HepG2 (cell line): ENCODE data around the gene PIAS3. TPM values are rescaled to one million over a fixed set of nuclear protein-coding genes. Genes with fewer than 3 reads are reported as not detected.

Source experiments
- ATAC-seq: fragments of 200-7000 bp; cut with Tn5 transposase; 3 replicates; pipeline ENCODE4 v1.9.1; 2020; ENCODE audit warnings: mild to moderate bottlenecking, moderate library complexity
- BruUV-seq: library from RNA; stranded (reverse); fragments of 400-500 nt; replicated peaks from 2 replicates; lab custom pipeline; 2021; lab: Mats Ljungman, UMichigan
- CTCF ChIA-PET: fragments of 300-600 bp; formaldehyde crosslinking; extraction: SDS; loops from one replicate; lab custom pipeline; 2021; ENCODE audit warnings: low total read pairs, inconsistent platforms, low intra/inter-chr PET ratio; lab: Yijun Ruan, JAX
- POLR2A ChIA-PET: fragments of 350-600 bp; sonication (Branson Sonifier 250); formaldehyde crosslinking; loops from one replicate; lab custom pipeline; 2020; ENCODE audit warnings: antibody characterized with exemption, inconsistent platforms; lab: Yijun Ruan, JAX
- DNase-seq: peaks from one replicate; pipeline ENCODE4 v3.0.0-alpha.2; 2015; ENCODE audit warnings: low spot score
- FAIRE-seq: peaks from 3 replicates; lab custom pipeline; 2011; peaks lifted over from hg19 to GRCh38; lab: Jason Lieb, UNC
- H2AFZ ChIP-seq: one replicate; pipeline ENCODE4 v1.6.1; 2011; ENCODE audit warnings: low read length, inconsistent platforms
- H3K27ac ChIP-seq: fragments of 300-600 bp; 3 replicates; pipeline ENCODE4 v1.8.0; 2011; ENCODE audit warnings: mixed run types, mild to moderate bottlenecking, mixed read lengths, low read length, inconsistent platforms; ENCODE audit not compliant: insufficient read depth; ENCODE audit errors: extremely low read length
- H3K27me3 ChIP-seq, 2 experiments: fragments of 200-600 bp in 1 of 2; 2 replicates in 1 of 2; 3 replicates in 1 of 2; pipeline versions ENCODE4 v1.6.0 to v1.8.0; 2011; ENCODE audit warnings: low read length in 2 of 2, mild to moderate bottlenecking in 2 of 2, moderate library complexity in 2 of 2, inconsistent platforms in 1 of 2; ENCODE audit not compliant: insufficient read depth in 2 of 2, control insufficient read depth in 1 of 2
- H3K36me3 ChIP-seq, 2 experiments: fragments of 200-600 bp in 1 of 2; replicated peaks in 1 of 2; 2 replicates in 1 of 2; 3 replicates in 1 of 2; pipeline versions ENCODE4 v1.5.1 to v1.8.0; 2011; ENCODE audit warnings: low read length in 2 of 2, inconsistent platforms in 1 of 2; ENCODE audit not compliant: insufficient read depth in 2 of 2, control insufficient read depth in 1 of 2
- H3K4me1 ChIP-seq: 2 replicates; pipeline ENCODE4 v1.5.1; 2012; ENCODE audit warnings: low read length, inconsistent platforms; ENCODE audit not compliant: insufficient read depth
- H3K4me2 ChIP-seq: 2 replicates; pipeline ENCODE4 v1.6.0; 2011; ENCODE audit warnings: low read depth, low read length, inconsistent platforms
- H3K4me3 ChIP-seq, 3 experiments: fragments of 200-600 bp in 1 of 3; sonication (generic), shearing (Covaris generic) in 1 of 3; replicated peaks in 1 of 3; 2 replicates each; pipeline ENCODE4 v1.5.1; 2011 to 2016; ENCODE audit warnings: low read length in 3 of 3, inconsistent platforms in 2 of 3, low read depth in 2 of 3, mild to moderate bottlenecking in 2 of 3, control low read depth in 1 of 3, mixed read lengths in 1 of 3; ENCODE audit not compliant: insufficient read depth in 1 of 3
- H3K79me2 ChIP-seq: one replicate; pipeline ENCODE4 v1.6.1; 2011; ENCODE audit warnings: low read length, inconsistent platforms; ENCODE audit not compliant: insufficient read depth
- H3K9ac ChIP-seq: 2 replicates; pipeline ENCODE4 v1.6.0; 2011; ENCODE audit warnings: mild to moderate bottlenecking, low read depth, low read length, inconsistent platforms; ENCODE audit not compliant: insufficient read depth
- H3K9me3 ChIP-seq: 2 replicates; pipeline ENCODE4 v1.5.1; 2012; ENCODE audit warnings: mild to moderate bottlenecking, low read length
- H4K20me1 ChIP-seq: 2 replicates; pipeline ENCODE4 v1.6.0; 2011; ENCODE audit warnings: inconsistent platforms, mild to moderate bottlenecking, low read length, moderate library complexity; ENCODE audit not compliant: insufficient read depth
- HIVEP1 ChIP-seq: sonication (generic); formaldehyde crosslinking; IDR thresholded peaks from 2 replicates; pipeline ENCODE4 v1.4.0; 2020; ENCODE audit warnings: mild to moderate bottlenecking, missing genetic modification reagents
- POLR2G ChIP-seq: fragments of 200-400 bp; formaldehyde crosslinking; IDR thresholded peaks from 2 replicates; pipeline ENCODE4 v1.6.1; 2018; ENCODE audit warnings: mild to moderate bottlenecking, low read depth, low read length, moderate library complexity
- ZBTB46 ChIP-seq: sonication (generic); formaldehyde crosslinking; IDR thresholded peaks from 2 replicates; pipeline ENCODE4 v1.4.0; 2020; ENCODE audit warnings: mild to moderate bottlenecking, missing genetic modification reagents, borderline replicate concordance
- ZNF230 ChIP-seq: sonication (generic); formaldehyde crosslinking; IDR thresholded peaks from 2 replicates; pipeline ENCODE4 v1.4.0; 2020; ENCODE audit warnings: mild to moderate bottlenecking, missing genetic modification reagents
- ZNF484 ChIP-seq: sonication (generic); formaldehyde crosslinking; IDR thresholded peaks from 2 replicates; pipeline ENCODE4 v1.5.1; 2020; ENCODE audit warnings: mild to moderate bottlenecking, low read depth, missing genetic modification reagents, borderline replicate concordance
- ZNF773 ChIP-seq: sonication (generic); formaldehyde crosslinking; IDR thresholded peaks from 2 replicates; pipeline ENCODE4 v1.4.0; 2020; ENCODE audit warnings: missing genetic modification reagents, borderline replicate concordance
- ZSCAN29 ChIP-seq: sonication (generic); formaldehyde crosslinking; conservative IDR thresholded peaks from 2 replicates; pipeline ENCODE4 v1.4.0; 2020; ENCODE audit warnings: mild to moderate bottlenecking, missing genetic modification reagents
- WGBS: methylation state at CpG from one replicate; pipeline ENCODE4 v1.1.6; 2017; ENCODE audit warnings: low lambda C conversion rate; 5-methylcytosine and 5-hydroxymethylcytosine counted together
- in situ Hi-C: cut with HindIII; loops from 2 replicates; pipeline ENCODE4 v1.10.0; 2017; ENCODE audit warnings: low pct_unique_long_range_greater_than_20kb; ENCODE audit not compliant: extremely low pct_ligation_motif_present
- intact Hi-C: fragments of 100-400 bp; cut with micrococcal nuclease; formaldehyde crosslinking; loops from one replicate; pipeline ENCODE4 v1.10.0; 2022; ENCODE audit not compliant: unreplicated experiment
- polyA plus RNA-seq, 8 experiments: library from polyadenylated mRNA; depleted of rRNA in 3 of 8; stranded (reverse) in 7 of 8; unstranded in 1 of 8; fragments of >200 nt; fragmentation: Illumina TruSeq in 4 of 8; extraction: Trizol in 4 of 8; gene quantifications; 2 replicates each; pipeline versions ENCODE4 v1.2.1 to v1.2.3, GENCODE V29; 2011 to 2016; ENCODE audit warnings: low read depth in 4 of 8, missing spikeins in 1 of 8, mixed read lengths in 1 of 8; ENCODE audit not compliant: insufficient read depth in 1 of 8
- total RNA-seq, 5 experiments: library from RNA; depleted of rRNA; stranded (reverse); fragments of >200 nt; fragmentation: Illumina TruSeq; extraction: Trizol; gene quantifications; 2 replicates each; pipeline ENCODE4 v1.2.3, GENCODE V29; 2016; ENCODE audit warnings: low read depth in 1 of 5
- TF ChIP-seq, protein P1 (sequence below): IDR thresholded peaks from 2 replicates; pipeline ENCODE4 v1.6.1; 2016; ENCODE audit warnings: missing biosample characterization, missing genetic modification reagents, low read depth
- TF ChIP-seq, protein P2 (sequence below): fragments of 450-650 bp; IDR thresholded peaks from 2 replicates; pipeline ENCODE4 v1.6.1; 2017; ENCODE audit warnings: mild to moderate bottlenecking
- TF ChIP-seq, protein P3 (sequence below): sonication (generic); formaldehyde crosslinking; IDR thresholded peaks from 2 replicates; pipeline ENCODE4 v1.4.0; 2020; ENCODE audit warnings: missing genetic modification reagents, borderline replicate concordance

The PIAS3 gene
- total and polyA plus RNA-seq, 2 of the 13 experiments (the other 11 are each of a cell fraction or from before 2014, with no cell fraction given) = 3.7 to 8.0 TPM

GRCh38 chr1:145845144-145845513, 13.8 kb downstream of the PIAS3 start:
- no peak for FAIRE-seq
- no peak for TF ChIP-seq ZNF230 (CRISPR knock-in tag)
- TF ChIP-seq, protein P1, sequence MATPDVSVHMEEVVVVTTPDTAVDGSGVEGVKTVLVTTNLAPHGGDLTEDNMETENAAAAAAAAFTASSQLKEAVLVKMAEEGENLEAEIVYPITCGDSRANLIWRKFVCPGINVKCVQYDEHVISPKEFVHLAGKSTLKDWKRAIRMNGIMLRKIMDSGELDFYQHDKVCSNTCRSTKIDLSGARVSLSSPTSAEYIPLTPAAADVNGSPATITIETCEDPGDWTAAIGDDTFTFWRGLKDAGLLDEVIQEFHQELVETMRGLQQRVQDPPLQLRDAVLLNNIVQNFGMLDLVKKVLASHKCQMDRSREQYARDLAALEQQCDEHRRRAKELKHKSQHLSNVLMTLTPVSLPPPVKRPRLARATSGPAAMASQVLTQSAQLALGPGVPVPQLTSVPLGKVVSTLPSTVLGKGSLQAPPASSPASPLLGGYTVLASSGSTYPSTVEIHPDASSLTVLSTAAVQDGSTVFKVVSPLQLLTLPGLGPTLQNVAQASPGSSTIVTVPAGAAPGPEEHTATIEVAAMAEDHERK (CRISPR knock-in tag) = no peak
- TF ChIP-seq ZBTB46 = 0 out of 2 replicates have a peak, but pooled peaks have one; percentile 11
- TF ChIP-seq, protein P2, sequence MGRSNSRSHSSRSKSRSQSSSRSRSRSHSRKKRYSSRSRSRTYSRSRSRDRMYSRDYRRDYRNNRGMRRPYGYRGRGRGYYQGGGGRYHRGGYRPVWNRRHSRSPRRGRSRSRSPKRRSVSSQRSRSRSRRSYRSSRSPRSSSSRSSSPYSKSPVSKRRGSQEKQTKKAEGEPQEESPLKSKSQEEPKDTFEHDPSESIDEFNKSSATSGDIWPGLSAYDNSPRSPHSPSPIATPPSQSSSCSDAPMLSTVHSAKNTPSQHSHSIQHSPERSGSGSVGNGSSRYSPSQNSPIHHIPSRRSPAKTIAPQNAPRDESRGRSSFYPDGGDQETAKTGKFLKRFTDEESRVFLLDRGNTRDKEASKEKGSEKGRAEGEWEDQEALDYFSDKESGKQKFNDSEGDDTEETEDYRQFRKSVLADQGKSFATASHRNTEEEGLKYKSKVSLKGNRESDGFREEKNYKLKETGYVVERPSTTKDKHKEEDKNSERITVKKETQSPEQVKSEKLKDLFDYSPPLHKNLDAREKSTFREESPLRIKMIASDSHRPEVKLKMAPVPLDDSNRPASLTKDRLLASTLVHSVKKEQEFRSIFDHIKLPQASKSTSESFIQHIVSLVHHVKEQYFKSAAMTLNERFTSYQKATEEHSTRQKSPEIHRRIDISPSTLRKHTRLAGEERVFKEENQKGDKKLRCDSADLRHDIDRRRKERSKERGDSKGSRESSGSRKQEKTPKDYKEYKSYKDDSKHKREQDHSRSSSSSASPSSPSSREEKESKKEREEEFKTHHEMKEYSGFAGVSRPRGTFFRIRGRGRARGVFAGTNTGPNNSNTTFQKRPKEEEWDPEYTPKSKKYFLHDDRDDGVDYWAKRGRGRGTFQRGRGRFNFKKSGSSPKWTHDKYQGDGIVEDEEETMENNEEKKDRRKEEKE = no peak
- TF ChIP-seq, protein P3, sequence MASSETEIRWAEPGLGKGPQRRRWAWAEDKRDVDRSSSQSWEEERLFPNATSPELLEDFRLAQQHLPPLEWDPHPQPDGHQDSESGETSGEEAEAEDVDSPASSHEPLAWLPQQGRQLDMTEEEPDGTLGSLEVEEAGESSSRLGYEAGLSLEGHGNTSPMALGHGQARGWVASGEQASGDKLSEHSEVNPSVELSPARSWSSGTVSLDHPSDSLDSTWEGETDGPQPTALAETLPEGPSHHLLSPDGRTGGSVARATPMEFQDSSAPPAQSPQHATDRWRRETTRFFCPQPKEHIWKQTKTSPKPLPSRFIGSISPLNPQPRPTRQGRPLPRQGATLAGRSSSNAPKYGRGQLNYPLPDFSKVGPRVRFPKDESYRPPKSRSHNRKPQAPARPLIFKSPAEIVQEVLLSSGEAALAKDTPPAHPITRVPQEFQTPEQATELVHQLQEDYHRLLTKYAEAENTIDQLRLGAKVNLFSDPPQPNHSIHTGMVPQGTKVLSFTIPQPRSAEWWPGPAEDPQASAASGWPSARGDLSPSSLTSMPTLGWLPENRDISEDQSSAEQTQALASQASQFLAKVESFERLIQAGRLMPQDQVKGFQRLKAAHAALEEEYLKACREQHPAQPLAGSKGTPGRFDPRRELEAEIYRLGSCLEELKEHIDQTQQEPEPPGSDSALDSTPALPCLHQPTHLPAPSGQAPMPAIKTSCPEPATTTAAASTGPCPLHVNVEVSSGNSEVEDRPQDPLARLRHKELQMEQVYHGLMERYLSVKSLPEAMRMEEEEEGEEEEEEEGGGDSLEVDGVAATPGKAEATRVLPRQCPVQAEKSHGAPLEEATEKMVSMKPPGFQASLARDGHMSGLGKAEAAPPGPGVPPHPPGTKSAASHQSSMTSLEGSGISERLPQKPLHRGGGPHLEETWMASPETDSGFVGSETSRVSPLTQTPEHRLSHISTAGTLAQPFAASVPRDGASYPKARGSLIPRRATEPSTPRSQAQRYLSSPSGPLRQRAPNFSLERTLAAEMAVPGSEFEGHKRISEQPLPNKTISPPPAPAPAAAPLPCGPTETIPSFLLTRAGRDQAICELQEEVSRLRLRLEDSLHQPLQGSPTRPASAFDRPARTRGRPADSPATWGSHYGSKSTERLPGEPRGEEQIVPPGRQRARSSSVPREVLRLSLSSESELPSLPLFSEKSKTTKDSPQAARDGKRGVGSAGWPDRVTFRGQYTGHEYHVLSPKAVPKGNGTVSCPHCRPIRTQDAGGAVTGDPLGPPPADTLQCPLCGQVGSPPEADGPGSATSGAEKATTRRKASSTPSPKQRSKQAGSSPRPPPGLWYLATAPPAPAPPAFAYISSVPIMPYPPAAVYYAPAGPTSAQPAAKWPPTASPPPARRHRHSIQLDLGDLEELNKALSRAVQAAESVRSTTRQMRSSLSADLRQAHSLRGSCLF (CRISPR knock-in tag) = no peak
- peak; percentile 22; the same call in 1 of the 2 replicates for TF ChIP-seq POLR2G
- TF ChIP-seq ZSCAN29 = 0 out of 2 replicates have a peak, but pooled peaks have one; percentile 18
- TF ChIP-seq HIVEP1 = no peak
- no peak for TF ChIP-seq ZNF773 (CRISPR knock-in tag)
- no peak for TF ChIP-seq ZNF484 (CRISPR knock-in tag)

More at GRCh38 chr1:145845144-145845513, 13.8 kb downstream of the PIAS3 start:
- H3K79me2 ChIP-seq = no peaks in the 10 kb centered on the region
- BruUV-seq = no TSS peak
- in situ Hi-C loops = loop anchor here (10.0 kb wide), 1 partner anchor 170 kb away; no protein-coding TSS in a partner anchor
- peak overlapping the region; percentile 95 for H3K4me2 ChIP-seq
- ATAC-seq = peak; percentile 44
- H2AFZ ChIP-seq = no peak overlapping the region
- H3K4me3 ChIP-seq = peak overlapping the region; percentile 55 to 78 (median 66)
- peaks cover 12% of the 10 kb centered on the region for H3K4me1 ChIP-seq
- H3K9ac ChIP-seq = peak overlapping the region; percentile 68; the same call in 1 of the 2 replicates
- intact Hi-C loops = loop anchor here (1.0 kb wide), 1 partner anchor 168 kb away; no protein-coding TSS in a partner anchor
- H4K20me1 ChIP-seq = no peaks in the 10 kb centered on the region
- POLR2A ChIA-PET = interaction anchor here (0.8 to 4.5 kb wide), 12 partner anchors 10 to 113 kb away, joined by 3 to 44 read pairs (median 4); partner anchors contain the start of genes LIX1L, PIAS3, POLR3C and RBM8A
- WGBS = 11% methylated on average over 4 of the region's 4 CpGs
- H3K9me3 ChIP-seq = no peaks in the 10 kb centered on the region
- no peak for DNase-seq
- H3K36me3 ChIP-seq = peaks cover 10 to 26% of the 10 kb centered on the region in 2 experiments
- H3K27ac ChIP-seq = no peak overlapping the region
- CTCF ChIA-PET = interaction anchor here (0.6 to 2.5 kb wide), 2 partner anchors 65 to 168 kb away, joined by 4 to 14 read pairs; partner anchors contain the start of gene ITGA10
- H3K27me3 ChIP-seq = no peaks in the 10 kb centered on the region
